GM18858 (cell line): ENCODE data around the gene GNB1L.

Experiments
- ATAC-seq: cut with Tn5 transposase; IDR thresholded peaks from one replicate; pipeline ENCODE4 v1.9.1; 2021; ENCODE audit not compliant: unreplicated experiment

Gene GNB1L

GRCh38 chr22:19740586-19740985 is 114.1 kb downstream of the GNB1L start:
- ATAC-seq = no peak

DNA sequence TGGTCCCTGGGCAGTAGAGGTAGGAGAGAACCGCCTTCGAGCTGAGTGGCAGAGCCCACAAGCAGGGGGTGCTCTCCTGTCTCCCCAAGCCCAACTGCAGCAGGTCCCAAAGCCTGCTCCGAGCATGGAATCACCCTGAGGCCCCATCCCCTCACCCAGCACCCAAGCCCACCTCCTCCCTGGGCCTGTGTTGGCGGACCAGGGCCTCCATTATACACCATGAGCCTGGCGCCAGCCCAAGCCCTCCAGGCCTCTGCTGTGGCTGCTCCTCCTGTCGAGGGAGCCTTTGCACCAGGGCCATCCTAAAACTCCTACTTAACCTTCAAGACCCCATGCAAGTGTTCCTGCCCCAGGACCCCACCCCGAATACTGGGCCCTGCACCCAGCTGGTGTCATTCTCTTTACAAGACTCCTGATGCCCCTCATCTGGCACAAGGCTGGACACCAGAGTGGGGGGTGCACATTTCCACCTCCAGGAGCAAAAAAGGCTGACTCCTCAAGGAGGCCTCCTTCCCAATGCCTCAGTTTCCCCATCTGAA is 114.7 kb downstream of the GNB1L start:
- no peak for ATAC-seq

DNA sequence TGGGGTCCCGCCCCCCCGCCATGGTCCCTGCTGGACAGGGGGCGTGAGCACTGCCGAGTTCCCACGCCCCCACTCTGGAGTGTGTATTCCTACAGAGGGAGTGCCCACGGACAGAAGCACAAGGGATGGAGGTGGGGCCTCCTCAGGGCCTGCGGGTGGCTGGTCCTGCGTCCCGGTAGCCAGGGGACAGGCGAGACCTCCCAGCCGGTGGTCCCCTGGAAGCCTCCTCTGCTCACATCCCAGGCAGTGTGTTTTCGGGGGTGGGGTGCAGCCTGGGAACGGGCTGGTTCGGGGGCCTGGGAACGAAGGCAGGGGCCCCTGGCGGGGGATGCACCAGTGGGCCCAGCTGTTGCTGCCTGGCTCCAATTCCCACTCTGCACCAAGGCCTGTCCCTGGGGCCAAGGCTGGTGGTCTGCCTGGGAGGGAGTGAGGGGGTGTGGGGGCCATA is 115.2 kb downstream of the GNB1L start:
- ATAC-seq = no peak

- no peak for ATAC-seq
Observed at GRCh38 chr22:19738664-19739447, 115.8 kb downstream of the GNB1L start.

DNA sequence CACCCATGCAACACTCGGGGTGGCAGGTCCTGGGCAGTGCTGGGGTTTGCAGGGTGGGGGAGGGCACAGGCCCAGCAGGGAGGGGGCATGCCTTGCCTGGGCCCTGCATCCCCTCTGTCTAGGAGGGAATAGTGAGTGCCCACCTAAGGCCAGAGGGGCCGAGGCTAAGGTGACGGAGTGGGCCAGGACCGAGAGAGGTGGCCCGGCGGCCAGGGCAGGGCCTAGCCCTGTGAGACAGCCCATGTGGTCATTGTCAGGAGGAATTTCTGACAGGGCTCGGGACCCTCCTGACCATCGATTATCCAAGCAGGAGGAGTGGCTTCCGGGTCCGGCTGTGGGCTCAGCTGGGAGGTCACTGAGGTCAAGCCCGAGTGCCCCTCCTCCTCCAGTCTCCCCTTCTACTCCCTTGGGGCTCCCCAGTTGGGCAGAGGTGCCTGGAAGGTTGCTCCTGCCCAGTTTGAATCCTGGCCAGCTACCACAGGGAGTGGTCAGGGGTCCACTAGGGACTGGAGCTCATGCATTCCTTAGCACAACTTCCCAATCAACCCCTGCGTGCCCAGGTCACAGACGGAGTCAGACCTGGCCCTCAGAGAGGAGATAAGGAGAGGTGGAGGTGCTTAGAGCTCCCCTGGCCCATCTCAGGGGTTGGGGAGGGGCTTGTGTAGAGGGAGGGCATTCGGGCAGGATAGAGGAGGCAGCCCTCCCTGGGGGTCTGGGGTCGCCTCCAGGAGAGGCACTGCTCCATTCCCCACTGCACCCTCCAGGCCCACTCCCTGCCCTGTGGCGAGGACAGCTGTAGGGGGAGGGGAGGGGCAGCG is 116.6 kb downstream of the GNB1L start:
- no peak for ATAC-seq

DNA sequence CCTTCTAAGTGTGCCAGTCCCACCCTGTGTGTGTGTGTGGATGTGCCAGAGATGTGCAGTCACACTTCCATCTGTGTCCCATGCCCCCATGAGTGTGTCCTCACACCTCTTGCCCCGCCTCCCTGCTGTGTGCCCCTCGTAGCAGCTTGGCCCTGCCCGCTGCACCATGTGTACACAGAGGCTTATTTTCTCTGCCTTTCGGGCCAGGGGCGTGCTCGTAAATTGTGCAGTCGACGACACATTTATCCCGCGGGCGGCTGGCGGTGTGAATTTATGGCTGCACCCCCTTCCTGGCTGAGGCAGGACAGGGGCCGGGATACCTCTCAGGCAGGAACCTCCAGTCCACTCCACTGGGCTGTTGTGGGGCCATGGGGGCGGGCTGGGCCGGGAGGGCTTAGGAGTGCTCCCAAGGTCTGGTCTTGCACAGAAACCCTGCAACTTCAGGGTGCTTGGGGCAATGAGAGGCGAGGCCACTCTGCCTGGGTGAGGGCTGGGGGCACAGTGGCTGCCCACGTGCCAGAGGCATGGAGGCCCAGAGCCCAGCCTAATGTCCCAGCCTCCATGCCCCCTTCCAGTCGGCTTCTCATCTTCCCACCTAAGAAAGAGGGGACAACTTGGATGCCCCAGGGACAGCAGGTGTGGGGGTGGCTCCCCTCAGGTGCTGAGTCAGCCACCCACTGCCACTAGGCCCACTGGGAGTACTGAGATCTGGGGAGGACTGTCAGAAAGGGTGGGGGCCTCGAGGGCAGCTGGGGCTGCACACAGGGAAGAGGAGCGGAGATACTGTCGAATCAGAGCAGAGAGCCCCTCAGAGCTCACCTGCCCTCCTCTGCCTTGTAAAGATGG is 118.8 kb downstream of the GNB1L start:
- ATAC-seq = no peak

- ATAC-seq = no peak
Observed at GRCh38 chr22:19734837-19735382, 119.8 kb downstream of the GNB1L start.

- no peak for ATAC-seq
Observed at GRCh38 chr22:19734163-19734562, 120.5 kb downstream of the GNB1L start.

DNA sequence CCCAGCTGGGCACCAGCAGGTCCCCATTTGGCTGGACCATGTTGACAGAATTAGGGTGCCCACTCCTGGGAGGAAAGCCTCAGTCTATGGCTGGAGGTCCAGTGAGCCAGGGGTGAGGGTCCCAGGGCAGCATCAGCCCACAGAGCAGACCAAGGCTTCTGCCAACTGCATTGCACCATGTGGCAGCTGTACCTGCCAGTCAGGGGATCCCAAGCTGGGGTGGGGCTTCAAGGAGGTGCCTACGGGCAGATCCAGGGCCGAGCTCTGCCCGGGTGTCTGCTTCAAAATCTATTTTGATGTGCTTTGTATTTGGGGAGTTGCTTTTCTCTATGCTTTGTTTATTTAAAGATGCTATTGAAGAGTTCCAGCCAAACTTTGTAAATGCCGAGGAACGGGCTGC is 120.9 kb downstream of the GNB1L start:
- ATAC-seq = no peak
